PC-3 (cell line): ENCODE data around the gene GGA3.
"Not testable (repeated sequence)": the region's sequence is repeated elsewhere in the genome, so short reads cannot be mapped to it uniquely, and the experiment has no call there.

Experiments used
- CTCF ChIP-seq: fragments of 300-600 bp; sonication (generic); conservative IDR thresholded peaks from 2 replicates; pipeline ENCODE4 v1.5.1; 2017; ENCODE audit warnings: antibody characterized with exemption, low read depth, mild to moderate bottlenecking, low read length
- EZH2 ChIP-seq: fragments of 300-600 bp; sonication (generic); IDR thresholded peaks from one replicate; pipeline ENCODE4 v1.6.1; 2017; ENCODE audit warnings: antibody characterized with exemption, mild to moderate bottlenecking, low read length; ENCODE audit not compliant: unreplicated experiment

GRCh38 chr17:75280189-75280588, 18.8 kb upstream of the GGA3 start:
- not testable (repeated sequence) for TF ChIP-seq CTCF, EZH2
